DMS 273 treated with DMSO at 0.1 percent for 48 hours (cell line): ENCODE measurements around the gene LMX1B.
A peak's percentile ranks its signal among the peaks of the same experiment; 100 is the strongest.
"Not testable (repeated sequence)": the region's sequence is repeated elsewhere in the genome, so short reads cannot be mapped to it uniquely, and the experiment has no call there.

Experiments
- DNase-seq: peaks from one replicate; lab custom pipeline; 2025; lab: John Stamatoyannopoulos, UW

The LMX1B gene

GRCh38 chr9:126613651-126614050 is at the start of gene LMX1B:
Gene LMX1B, plus strand, starts transcription at chr9:126613928. Its CDS starts 522 bp downstream, at chr9:126614450.
- peak; percentile 20 for DNase-seq

DNA sequence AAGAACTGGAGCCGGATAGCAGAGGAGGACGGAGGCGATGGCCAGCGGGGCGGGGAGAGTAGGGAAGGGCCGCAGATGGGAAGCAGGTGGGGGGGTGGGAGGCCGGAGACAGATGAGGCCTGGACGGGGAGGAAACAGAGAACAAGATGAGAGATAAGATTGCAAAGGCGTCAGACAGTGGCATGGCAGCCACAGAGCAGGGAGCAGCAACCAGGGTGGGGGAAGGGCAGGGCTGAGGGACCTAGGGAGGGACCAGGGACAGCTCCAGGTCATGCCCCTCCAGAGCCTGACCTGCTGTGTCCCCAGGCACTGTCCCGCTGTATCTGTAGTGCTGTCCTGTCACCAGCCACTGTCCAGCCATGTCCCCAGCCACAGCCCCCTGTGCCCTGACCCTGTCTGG is 49.6 kb upstream of the LMX1B start:
- no peak for DNase-seq

GRCh38 chr9:126564716-126565115 is 49.0 kb upstream of the LMX1B start:
- no peak for DNase-seq

DNA sequence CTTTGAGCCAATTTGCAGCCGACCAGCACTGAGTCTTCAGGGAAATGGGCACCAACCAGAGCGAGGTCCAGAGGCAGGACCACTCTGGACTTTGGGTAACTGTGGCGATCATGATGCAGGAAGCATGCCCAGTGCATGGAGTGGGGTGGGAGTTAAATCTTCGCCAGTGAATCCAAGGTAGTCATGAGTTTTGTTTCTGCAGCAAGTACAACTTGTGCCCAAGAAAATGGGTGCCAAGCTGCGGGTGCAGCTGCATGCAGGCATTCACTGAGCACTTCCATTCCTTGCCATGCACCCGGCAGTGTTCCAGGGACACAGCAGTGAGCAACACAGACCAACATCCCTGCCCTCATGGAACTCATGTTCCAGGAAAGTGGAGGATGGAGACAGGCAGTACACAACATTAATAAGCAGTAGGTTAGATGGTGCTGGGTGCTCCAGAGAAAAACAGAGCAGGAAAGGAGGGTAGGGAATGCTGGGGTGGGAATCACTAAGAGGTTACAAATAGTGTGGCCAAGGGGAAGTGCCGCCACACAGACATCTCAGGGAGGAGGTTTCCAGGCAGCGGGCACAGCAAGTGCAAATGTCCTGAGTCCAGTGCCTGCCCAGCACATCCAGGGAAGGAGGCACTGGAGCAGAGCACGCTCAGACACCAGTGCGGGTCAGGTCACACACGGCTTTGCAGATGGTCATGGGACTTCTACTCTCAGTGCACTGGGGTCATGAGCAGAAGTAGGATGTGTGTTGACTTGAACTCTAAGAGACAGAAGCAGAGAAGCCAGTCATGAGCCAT is 48.2 kb upstream of the LMX1B start:
- no peak for DNase-seq

DNA sequence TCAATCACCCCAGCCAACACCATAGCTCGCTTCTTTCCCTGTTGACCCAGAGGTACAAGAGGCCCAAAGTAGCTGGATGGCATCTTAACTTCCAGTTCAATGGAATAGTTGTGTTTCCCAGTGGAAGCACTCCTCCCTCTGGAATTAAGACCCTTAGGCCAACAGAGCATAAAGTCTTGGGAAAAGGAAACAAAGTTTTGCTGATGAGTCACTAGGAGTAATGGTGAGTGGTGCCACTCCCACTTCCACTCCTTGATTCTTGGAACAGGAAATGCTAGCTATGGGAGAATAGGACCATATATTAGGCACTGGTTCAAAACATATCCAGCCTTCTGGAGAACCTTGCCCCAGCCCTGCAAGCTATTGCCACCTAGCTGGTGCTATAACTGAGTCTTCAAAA is 44.7 kb upstream of the LMX1B start:
- no peak for DNase-seq

- no peak for DNase-seq
Observed at GRCh38 chr9:126578029-126578428, 35.7 kb upstream of the LMX1B start.

DNA sequence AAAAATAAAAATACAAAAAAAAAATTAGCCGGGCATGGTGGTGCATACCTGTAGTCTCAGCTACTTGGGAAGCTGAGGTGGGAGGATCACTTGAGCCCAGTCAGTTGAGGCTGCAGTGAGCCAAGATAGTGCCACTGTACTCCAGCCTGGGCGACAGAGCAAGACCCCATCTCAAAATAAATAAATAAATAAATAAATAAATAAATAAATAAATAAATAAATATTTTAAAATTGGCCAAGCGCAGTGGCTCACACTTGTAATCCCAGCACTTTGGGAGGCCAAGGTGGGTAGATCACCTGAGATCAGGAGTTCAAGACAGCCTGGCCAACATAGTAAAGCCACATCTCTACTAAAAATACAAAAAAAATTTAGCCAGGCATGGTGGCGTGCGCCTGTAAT is 33.4 kb upstream of the LMX1B start:
- not testable (repeated sequence) for DNase-seq

DNA sequence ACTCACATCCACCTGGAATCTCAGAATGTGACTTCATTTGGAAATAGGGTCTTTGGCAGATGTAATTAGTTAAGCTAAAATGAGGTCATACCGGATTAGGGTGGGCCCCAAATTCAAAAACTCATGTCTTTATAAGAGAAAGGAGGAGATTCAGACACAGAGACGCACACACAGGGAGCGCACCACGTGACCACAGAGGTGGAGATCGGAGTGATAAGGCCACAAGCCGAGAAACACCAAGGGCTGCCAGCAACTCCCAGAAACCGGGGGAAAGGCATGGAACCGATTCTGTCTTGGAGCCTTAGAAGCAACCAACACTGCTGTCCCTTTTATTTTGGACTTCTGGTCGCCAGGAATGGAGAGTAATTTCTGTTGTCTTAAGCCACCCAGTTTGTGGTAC is 31.8 kb upstream of the LMX1B start:
- no peak for DNase-seq

DNA sequence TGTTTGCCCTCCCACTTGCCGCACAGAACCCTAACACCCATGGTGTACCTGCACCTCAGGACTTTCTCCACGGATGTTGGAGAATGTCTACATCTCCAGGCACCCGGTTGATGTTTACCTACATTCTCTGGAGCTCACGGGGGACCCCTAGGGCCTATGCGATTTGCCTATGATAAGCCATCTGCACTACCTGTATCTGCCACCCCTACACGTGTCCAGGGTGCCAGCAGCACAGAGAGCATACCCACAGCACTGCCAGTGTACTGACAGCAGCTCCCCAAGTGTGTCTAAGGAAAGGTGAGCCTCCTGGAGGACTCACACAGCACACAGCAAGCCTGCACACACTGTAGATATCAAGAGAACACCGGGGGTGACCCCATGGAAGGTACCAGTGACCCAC is 31.3 kb upstream of the LMX1B start:
- no peak for DNase-seq

GRCh38 chr9:126583144-126583760 is 30.5 kb upstream of the LMX1B start:
- DNase-seq, result no peak

DNA sequence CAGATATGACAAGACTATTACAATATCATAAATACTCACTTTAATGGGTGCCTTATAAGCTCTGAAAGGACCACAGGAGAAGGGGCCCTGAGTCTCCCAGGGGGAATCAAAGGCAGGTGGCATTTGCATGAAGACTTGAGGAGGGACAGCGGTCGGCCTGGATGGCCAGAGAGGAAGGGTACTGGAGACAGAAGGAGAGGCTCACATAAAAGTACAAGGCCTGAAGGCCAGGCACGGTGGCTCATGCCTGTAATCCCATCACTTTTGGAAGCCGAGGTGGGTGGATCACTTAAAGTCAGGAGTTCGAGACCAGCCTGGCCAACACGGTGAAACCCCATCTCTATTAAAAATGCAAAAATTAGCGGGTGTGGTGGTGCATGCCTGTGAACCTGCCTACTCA is 29.1 kb upstream of the LMX1B start:
- DNase-seq, result no peak

- no peak for DNase-seq
Observed at GRCh38 chr9:126586236-126586635, 27.5 kb upstream of the LMX1B start.

DNA sequence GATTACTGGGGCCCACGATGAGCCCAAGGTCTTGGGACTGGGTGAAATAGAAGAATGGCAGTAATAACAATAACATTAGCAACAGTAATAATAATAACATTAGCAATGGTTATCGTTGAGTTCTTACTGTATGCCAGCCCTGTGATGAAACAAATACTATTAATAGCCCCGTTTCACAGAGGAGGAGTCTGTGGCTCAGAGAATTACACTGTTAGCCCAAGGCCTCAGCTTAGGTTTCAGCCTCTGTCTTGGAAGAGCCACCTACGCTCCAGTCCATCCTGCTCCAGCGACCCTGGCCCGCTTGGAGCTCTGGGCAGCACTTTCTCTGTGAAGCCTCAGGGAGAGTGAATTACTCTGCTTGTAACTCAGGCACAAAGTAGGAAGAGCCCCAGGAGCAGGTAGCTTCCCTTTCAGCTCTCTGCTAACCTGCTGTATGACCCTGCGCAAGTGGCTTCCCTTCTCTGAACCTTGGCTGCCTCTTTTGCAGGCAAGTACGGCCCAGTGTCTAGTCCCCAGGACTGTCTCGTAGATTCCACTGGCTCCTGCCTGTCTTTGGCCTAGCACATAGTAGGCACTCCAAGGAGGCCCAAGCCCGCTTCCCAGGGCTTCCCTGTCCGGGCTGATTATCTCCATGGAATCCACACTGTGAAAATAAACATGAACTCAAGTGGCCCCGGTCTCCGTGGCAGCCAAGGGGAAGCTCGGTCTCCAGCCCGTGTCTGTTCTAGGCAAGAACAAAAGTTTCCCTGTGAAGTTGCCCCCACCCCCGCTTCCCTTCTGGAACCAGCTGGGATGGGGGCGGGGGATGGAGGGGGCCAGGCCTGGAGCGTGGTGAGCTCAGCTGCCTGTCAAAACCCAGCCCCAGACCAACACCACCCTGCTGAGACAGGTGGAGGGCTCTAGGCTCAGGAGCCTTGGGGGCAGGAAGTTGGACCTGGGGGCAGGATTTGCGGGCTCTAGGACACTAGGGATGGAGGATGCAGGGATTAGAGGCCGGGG is 26.2 kb upstream of the LMX1B start:
- no peak for DNase-seq

DNA sequence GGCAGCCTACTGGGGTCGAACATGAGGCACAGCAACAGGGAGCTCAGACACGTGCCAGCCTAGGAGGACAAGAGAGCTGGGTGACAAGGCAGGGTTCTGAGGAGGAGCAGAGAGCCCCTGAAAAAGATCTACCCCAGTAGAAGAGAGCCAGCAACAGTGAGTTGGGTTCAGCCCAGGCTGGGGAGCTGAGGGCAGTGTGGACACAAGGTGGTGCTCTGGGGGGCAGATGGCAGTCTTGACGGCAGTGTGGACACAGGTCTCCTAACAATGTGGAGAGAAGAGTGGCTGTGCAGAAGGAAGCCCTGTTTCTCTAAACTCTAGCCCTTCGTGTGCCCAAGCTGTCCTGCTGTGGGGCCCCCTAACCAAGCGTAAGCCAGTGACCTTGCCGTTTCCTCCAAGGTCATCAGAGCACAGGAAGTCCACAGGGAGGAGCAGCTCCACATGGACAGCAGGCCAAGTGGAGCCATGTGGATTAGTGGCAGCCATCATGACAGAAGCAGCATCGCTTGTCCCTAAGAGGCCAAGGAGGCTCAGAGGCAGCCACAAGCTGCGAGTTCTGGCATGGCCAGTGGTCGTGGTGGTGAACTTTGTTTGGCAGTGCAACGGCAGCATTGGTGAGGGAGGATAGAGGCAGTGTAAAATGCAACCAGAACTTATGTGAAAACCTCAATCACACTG is 25.1 kb upstream of the LMX1B start:
- DNase-seq, result no peak

DNA sequence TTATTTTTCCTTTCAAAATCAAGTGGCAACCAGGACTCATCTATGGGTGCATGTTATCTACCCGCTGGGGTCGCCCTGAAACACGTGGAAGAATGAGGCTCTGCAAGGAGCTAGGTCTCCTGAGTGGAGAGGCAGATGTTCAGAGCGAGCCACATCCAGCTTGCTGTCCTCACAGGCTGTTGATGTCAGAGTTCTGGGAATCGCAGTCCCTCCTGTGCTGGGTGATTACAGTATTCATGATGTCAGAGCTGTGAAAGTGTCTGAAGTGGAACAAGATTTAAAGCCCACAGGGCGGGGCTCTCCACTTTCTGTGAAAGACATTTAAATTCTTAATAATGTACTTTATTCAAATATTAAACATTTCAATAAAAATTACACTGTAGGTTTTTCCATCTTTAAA is 24.4 kb upstream of the LMX1B start:
- DNase-seq, result no peak

DNA sequence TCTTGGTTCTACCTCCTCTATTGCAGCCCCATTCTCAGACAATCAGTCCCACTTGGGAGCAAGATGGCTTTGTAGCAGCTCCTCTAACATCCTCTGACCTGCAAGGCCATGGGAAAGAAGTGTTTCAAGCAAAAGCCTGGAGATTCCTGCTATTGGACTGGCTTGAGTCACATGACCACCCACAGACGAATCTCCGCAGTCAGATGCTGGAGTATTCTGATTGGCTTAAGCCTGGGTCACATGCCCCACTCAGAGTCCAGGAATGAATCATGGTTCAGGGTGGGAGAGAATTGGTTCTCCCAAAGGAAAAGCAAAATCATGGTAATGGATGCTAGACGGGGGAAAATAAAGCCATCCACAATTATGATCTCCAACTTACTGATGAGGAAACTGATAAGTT is 22.6 kb upstream of the LMX1B start:
- no peak for DNase-seq

- DNase-seq, result no peak
Observed at GRCh38 chr9:126591922-126592321, 21.8 kb upstream of the LMX1B start.

- DNase-seq, result no peak
Observed at GRCh38 chr9:126592461-126592860, 21.3 kb upstream of the LMX1B start.

GRCh38 chr9:126595982-126596381 is 17.7 kb upstream of the LMX1B start:
- no peak for DNase-seq

DNA sequence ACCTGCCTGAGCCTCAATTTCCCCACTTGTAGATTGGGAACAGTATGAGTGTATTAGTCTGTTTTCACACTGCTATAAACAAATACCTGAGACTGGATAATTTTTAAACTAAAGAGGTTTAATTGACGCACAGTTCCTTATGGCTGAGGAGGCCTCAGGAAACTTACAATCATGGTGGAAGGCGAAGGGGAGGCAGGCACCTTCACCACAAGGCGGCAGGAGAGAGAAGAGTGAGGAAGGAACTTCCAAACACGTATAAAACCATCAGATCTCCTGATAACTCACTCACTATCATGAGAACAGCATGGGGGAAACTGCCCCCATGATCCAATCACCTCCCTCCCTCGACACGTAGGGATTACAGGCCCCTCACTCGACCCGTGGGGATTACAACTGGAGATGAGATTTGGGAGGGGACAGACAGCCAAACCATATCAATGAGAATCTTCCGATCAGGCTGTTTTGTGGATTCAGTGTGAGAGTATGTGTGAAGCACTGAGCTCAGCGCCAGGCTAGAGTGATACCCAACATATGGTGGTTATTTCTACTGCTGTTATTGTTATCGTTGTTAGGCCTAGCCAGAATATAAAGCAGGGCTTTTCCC is 14.6 kb upstream of the LMX1B start:
- no peak for DNase-seq
